Amniotic stem cell (primary cell): ENCODE measurements around the gene LTBP2.

Experiments
- DNase-seq: peaks from one replicate; lab custom pipeline; 2025; lab: John Stamatoyannopoulos, UW

LTBP2 gene

GRCh38 chr14:74638066-74638465 is 26.0 kb upstream of the LTBP2 start:
- no peak for DNase-seq

- DNase-seq, result no peak
These were observed 25.1 kb upstream of the LTBP2 start for GRCh38 chr14:74637178-74637550.

- DNase-seq, result no peak
These were observed 24.6 kb upstream of the LTBP2 start for GRCh38 chr14:74636424-74637177.

GRCh38 chr14:74635847-74636246 is 23.8 kb upstream of the LTBP2 start:
- DNase-seq, result no peak

GRCh38 chr14:74634964-74635363 is 22.9 kb upstream of the LTBP2 start:
- DNase-seq, result no peak

GRCh38 chr14:74634481-74634880 is 22.4 kb upstream of the LTBP2 start:
- DNase-seq, result no peak

GRCh38 chr14:74630881-74631690 is 19.0 kb upstream of the LTBP2 start:
- DNase-seq, result no peak

- no peak for DNase-seq
These were observed 16.4 kb upstream of the LTBP2 start for GRCh38 chr14:74628418-74628817.

- no peak for DNase-seq
These were observed 15.0 kb upstream of the LTBP2 start for GRCh38 chr14:74627076-74627475.

GRCh38 chr14:74622257-74622656 is 10.2 kb upstream of the LTBP2 start:
- no peak for DNase-seq

GRCh38 chr14:74621556-74621955 is 9.5 kb upstream of the LTBP2 start:
- no peak for DNase-seq

GRCh38 chr14:74620923-74621322 is 8.9 kb upstream of the LTBP2 start:
- no peak for DNase-seq

- DNase-seq, result peak; percentile 57
These were observed 8.5 kb upstream of the LTBP2 start for GRCh38 chr14:74620497-74620921.

- peak; percentile 77 for DNase-seq
These were observed 7.7 kb upstream of the LTBP2 start for GRCh38 chr14:74619672-74620131.

GRCh38 chr14:74618078-74618952 is 6.3 kb upstream of the LTBP2 start:
- no peak for DNase-seq

GRCh38 chr14:74616996-74617700 is 5.1 kb upstream of the LTBP2 start:
- no peak for DNase-seq

GRCh38 chr14:74616507-74616906 is 4.5 kb upstream of the LTBP2 start:
- DNase-seq, result peak; percentile 71

GRCh38 chr14:74615735-74616134 is 3.7 kb upstream of the LTBP2 start:
- no peak for DNase-seq

GRCh38 chr14:74614508-74615495 is 2.8 kb upstream of the LTBP2 start:
- no peak for DNase-seq

GRCh38 chr14:74613211-74613914 is 1.3 kb upstream of the LTBP2 start:
- no peak for DNase-seq
